GM23248 (cell line): ENCODE data around the gene ZNF606. TPM values are rescaled to one million over a fixed set of nuclear protein-coding genes. Genes with fewer than 3 reads are reported as not detected.

Experiments
- DNase-seq: peaks from one replicate; pipeline ENCODE4 v3.0.0-alpha.2; 2015
- H2AFZ ChIP-seq: fragments of 200-600 bp; sonication (generic); 2 replicates; pipeline ENCODE4 v1.6.1; 2016; ENCODE audit warnings: antibody characterized with exemption
- H3F3A ChIP-seq: fragments of 200-600 bp; sonication (generic); 2 replicates; pipeline ENCODE4 v1.6.1; 2016; ENCODE audit warnings: mild to moderate bottlenecking, antibody characterized with exemption, mixed run types; ENCODE audit not compliant: insufficient read depth
- H3K27ac ChIP-seq: fragments of 200-600 bp; sonication (generic); 2 replicates; pipeline ENCODE4 v1.5.1; 2016; ENCODE audit warnings: mild to moderate bottlenecking
- H3K27me3 ChIP-seq: fragments of 200-600 bp; sonication (generic); replicated peaks from 2 replicates; pipeline ENCODE4 v1.6.1; 2016; ENCODE audit warnings: mild to moderate bottlenecking; ENCODE audit not compliant: insufficient read depth
- H3K36me3 ChIP-seq: fragments of 200-600 bp; sonication (generic); 2 replicates; pipeline ENCODE4 v1.6.1; 2016; ENCODE audit warnings: low read depth, mild to moderate bottlenecking
- H3K4me1 ChIP-seq: fragments of 200-600 bp; sonication (generic); 2 replicates; pipeline ENCODE4 v1.6.1; 2016; ENCODE audit warnings: mild to moderate bottlenecking; ENCODE audit not compliant: insufficient read depth
- H3K4me2 ChIP-seq: fragments of 200-600 bp; sonication (generic); one replicate; pipeline ENCODE4 v1.6.1; 2016; ENCODE audit warnings: mild to moderate bottlenecking; ENCODE audit not compliant: unreplicated experiment
- H3K4me3 ChIP-seq: fragments of 200-600 bp; sonication (generic); 2 replicates; pipeline ENCODE4 v1.5.1; 2016; ENCODE audit warnings: mild to moderate bottlenecking
- H3K79me2 ChIP-seq: fragments of 200-600 bp; sonication (generic); 2 replicates; pipeline ENCODE4 v1.6.1; 2016; ENCODE audit warnings: mild to moderate bottlenecking; ENCODE audit not compliant: insufficient read depth
- H3K9ac ChIP-seq: fragments of 200-600 bp; sonication (generic); 2 replicates; pipeline ENCODE4 v1.6.1; 2016; ENCODE audit warnings: mild to moderate bottlenecking
- H3K9me2 ChIP-seq: fragments of 200-600 bp; sonication (generic); 2 replicates; pipeline ENCODE4 v1.6.1; 2016; ENCODE audit warnings: mixed run types, mild to moderate bottlenecking, moderate library complexity; ENCODE audit not compliant: insufficient read depth
- H3K9me3 ChIP-seq: fragments of 200-600 bp; sonication (generic); one replicate; pipeline ENCODE4 v1.6.1; 2017; ENCODE audit warnings: low read depth
- H4K20me1 ChIP-seq: fragments of 200-600 bp; sonication (generic); 2 replicates; pipeline ENCODE4 v1.6.0; 2016; ENCODE audit not compliant: insufficient read depth
- EZH2 ChIP-seq: fragments of 200-600 bp; sonication (generic); IDR thresholded peaks from 2 replicates; pipeline ENCODE4 v1.6.1; 2018; ENCODE audit warnings: antibody characterized with exemption, mild to moderate bottlenecking; ENCODE audit not compliant: insufficient read depth, poor library complexity, severe bottlenecking
- EZH2phosphoT487 ChIP-seq: fragments of 200-600 bp; sonication (generic); IDR thresholded peaks from 2 replicates; pipeline ENCODE4 v1.6.1; 2018; ENCODE audit warnings: antibody characterized with exemption, moderate library complexity, mild to moderate bottlenecking, low read depth; ENCODE audit not compliant: insufficient read depth
- WGBS, 2 experiments: methylation state at CpG; one replicate each; pipeline ENCODE4 v1.1.6; 2015 to 2017; ENCODE audit warnings: low lambda C conversion rate in 2 of 2, low coverage in 1 of 2; ENCODE audit errors: missing lambda C conversion rate in 2 of 2; 5-methylcytosine and 5-hydroxymethylcytosine counted together
- in situ Hi-C: fragments of 300-500 bp; cut with MboI; formaldehyde crosslinking; loops from 2 replicates; pipeline ENCODE4 v1.15.0; 2020
- polyA plus RNA-seq: library from polyadenylated mRNA; unstranded; fragments of >200 nt; fragmentation: Nextera tagmentation; extraction: Ambion mirVana; gene quantifications from 2 replicates; pipeline ENCODE4 v1.2.1, GENCODE V29; 2016
- total RNA-seq: library from RNA; depleted of rRNA; stranded (reverse); fragments of >200 nt; shearing (Covaris generic); gene quantifications from 2 replicates; pipeline ENCODE4 v1.2.3, GENCODE V29; 2014

ZNF606 gene
- total and polyA plus RNA-seq, 2 experiments from 2014 or later: 8.1 to 15.0 TPM

GRCh38 chr19:58034477-58034793, 31.8 kb upstream of the ZNF606 start:
- Histone ChIP-seq H3K36me3 (no peaks in the 10 kb centered on the region), H3K9me2 (no peaks in the 10 kb centered on the region), H2AFZ (0 out of 2 replicates have a peak overlapping the region, but pooled peaks have one; percentile 49), H3K27ac (no peak overlapping the region), H3K4me3 (peak overlapping the region; percentile 61), H4K20me1 (no peaks in the 10 kb centered on the region), H3K9ac (peak overlapping the region; percentile 64; the same call in 1 of the 2 replicates), H3K27me3 (no peaks in the 10 kb centered on the region), H3K9me3 (no peaks in the 10 kb centered on the region), H3K4me1 (no peaks in the 10 kb centered on the region), H3F3A (no peaks in the 10 kb centered on the region), H3K79me2 (no peaks in the 10 kb centered on the region), H3K4me2 (no peak overlapping the region)
- 3 to 8% methylated on average over 5 to 20 of the region's 20 CpGs for WGBS, 2 experiments
- no peak for DNase-seq
- in situ Hi-C loops: no loop called here
- TF ChIP-seq EZH2 (no peak), EZH2phosphoT487 (no peak)

- no peak within 1 kb of the TSS; the same call in 1 of the 2 replicates for H3K27ac ChIP-seq
- no peaks in the 10 kb centered on the region for H4K20me1 ChIP-seq
- TF ChIP-seq EZH2phosphoT487 (no peak), EZH2 (no peak)
- H3K9me3 ChIP-seq: no peaks in the 10 kb centered on the region
- 6% methylated on average over 53 to 58 of the region's 101 CpGs for WGBS, 2 experiments
- peak; percentile 92 for DNase-seq
- no peaks in the 10 kb centered on the region for H3K27me3 ChIP-seq
- no peaks in the 10 kb centered on the region for H3K79me2 ChIP-seq
- H3K4me2 ChIP-seq: peak within 1 kb of the TSS; percentile 53
- peak within 1 kb of the TSS; percentile 64 for H3K9ac ChIP-seq
- no peaks in the 10 kb centered on the region for H3K4me1 ChIP-seq
- H2AFZ ChIP-seq: peak within 1 kb of the TSS; percentile 49
- no peaks in the 10 kb centered on the region for H3K9me2 ChIP-seq
- in situ Hi-C loops: no loop called here
- no peaks in the 10 kb centered on the region for H3F3A ChIP-seq
- H3K4me3 ChIP-seq: peak within 1 kb of the TSS; percentile 61
- no peaks in the 10 kb centered on the region for H3K36me3 ChIP-seq
Measured at GRCh38 chr19:58033741-58034476, 31.3 kb upstream of the ZNF606 start, which contains the start of gene ZSCAN1. Gene ZSCAN1, plus strand, starts transcription at chr19:58034025. Its CDS starts 3,812 bp downstream, at chr19:58037837.

- Histone ChIP-seq H3K27ac (no peak overlapping the region), H3F3A (no peaks in the 10 kb centered on the region), H3K4me2 (no peak overlapping the region), H3K9me3 (no peaks in the 10 kb centered on the region), H3K79me2 (no peaks in the 10 kb centered on the region), H3K9ac (no peak overlapping the region), H3K27me3 (no peaks in the 10 kb centered on the region), H3K4me3 (no peak overlapping the region), H2AFZ (no peak overlapping the region), H3K9me2 (no peaks in the 10 kb centered on the region), H3K36me3 (no peaks in the 10 kb centered on the region), H4K20me1 (no peaks in the 10 kb centered on the region), H3K4me1 (no peaks in the 10 kb centered on the region)
- no peak for TF ChIP-seq EZH2
- no peak for TF ChIP-seq EZH2phosphoT487
- in situ Hi-C loops: no loop called here
- WGBS, 2 experiments: 58 to 59% methylated on average over 12 of the region's 12 CpGs
- no peak for DNase-seq
Measured at GRCh38 chr19:58024661-58025060, 22.0 kb upstream of the ZNF606 start.

GRCh38 chr19:58022283-58022660, 19.7 kb upstream of the ZNF606 start:
- WGBS, 2 experiments: 45% methylated on average over 4 of the region's 4 CpGs
- no peaks in the 10 kb centered on the region for H3K27me3 ChIP-seq

More at GRCh38 chr19:58022283-58022660, 19.7 kb upstream of the ZNF606 start:
- TF ChIP-seq EZH2phosphoT487 (no peak), EZH2 (no peak)
- Histone ChIP-seq H3K36me3 (no peaks in the 10 kb centered on the region), H3F3A (no peaks in the 10 kb centered on the region), H3K9me2 (no peaks in the 10 kb centered on the region), H3K79me2 (no peaks in the 10 kb centered on the region), H3K9me3 (no peaks in the 10 kb centered on the region), H4K20me1 (no peaks in the 10 kb centered on the region), H3K4me3 (no peak overlapping the region), H3K4me1 (no peaks in the 10 kb centered on the region), H3K9ac (no peak overlapping the region), H2AFZ (peak overlapping the region; percentile 67; the same call in 1 of the 2 replicates), H3K27ac (no peak overlapping the region), H3K4me2 (no peak overlapping the region)
- DNase-seq: no peak
- in situ Hi-C loops: no loop called here
